ENCODE measurements around the gene NBPF9.
"Not testable (repeated sequence)": the region's sequence is repeated elsewhere in the genome, so short reads cannot be mapped to it uniquely, and the experiment has no call there.

The NBPF9 gene

DNA sequence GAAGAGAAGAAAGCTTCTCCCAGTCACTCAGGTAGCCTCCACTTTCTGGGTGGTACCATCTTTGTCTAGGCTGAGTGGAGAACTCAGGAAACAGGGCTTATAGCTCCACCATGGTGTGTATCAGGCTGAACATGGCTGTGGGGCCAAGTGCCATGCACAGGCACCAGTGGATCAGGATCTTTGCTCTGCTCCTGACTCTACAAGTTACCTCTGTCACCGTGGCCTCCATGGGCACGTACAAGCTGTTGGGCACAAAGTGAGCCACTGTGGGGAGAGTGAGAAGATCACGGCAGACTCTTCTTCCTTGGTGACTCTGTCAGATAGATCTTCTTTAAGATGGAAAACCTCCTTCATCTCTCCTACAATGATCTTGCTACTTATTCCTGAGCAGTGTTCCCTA lies 93.6 kb downstream of the NBPF9 start:
- not testable (repeated sequence) for DNase-seq

DNA sequence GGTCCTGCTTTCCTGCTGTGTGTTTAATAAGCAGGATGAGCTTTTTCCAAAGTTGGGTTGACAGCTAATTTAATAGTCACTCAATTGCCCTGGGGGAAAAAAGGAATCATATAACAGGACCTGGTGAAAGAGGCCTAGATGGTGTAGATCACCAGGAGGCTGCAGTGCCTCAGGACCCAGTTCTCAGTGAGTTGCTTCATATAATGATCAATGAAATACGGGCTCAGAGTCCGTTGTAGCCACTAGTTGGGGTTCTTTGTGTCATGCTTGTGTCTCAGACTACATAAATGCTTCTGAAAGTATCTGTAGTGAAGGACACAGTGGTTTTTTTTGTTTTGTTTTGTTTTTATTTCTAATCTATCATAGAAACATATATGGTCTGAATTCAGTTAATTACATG lies 94.6 kb downstream of the NBPF9 start:
- DNase-seq = not testable (repeated sequence)

DNA sequence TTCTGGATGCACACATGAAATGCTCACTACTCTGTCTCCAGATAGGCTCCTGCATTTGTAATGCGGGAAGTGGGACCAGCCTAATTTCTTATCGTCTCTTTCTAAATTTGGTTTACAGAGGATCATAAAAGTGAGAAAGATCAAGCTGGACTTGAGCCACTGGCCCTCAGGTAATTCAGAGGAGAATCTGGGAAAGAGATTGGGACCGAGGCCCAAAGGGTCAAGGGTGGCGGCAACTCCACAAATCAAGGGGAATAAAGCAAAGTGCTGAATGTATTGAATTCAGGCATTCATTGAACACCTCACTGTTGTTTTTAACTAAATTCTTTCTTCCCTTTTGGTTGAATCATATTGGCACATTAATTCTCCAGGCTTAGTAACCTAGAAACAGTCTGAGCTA lies 95.0 kb downstream of the NBPF9 start:
- not testable (repeated sequence) for DNase-seq

Data from NCI-H345 (cell line).